Neutrophil (primary cell): ENCODE results near the gene PPP1R18.

Experiments used
- H3K27ac ChIP-seq: fragments of 200-600 bp; sonication (generic); 2 replicates; pipeline ENCODE4 v1.5.1; 2016; ENCODE audit warnings: mild to moderate bottlenecking, moderate library complexity
- H3K27me3 ChIP-seq: fragments of 200-600 bp; sonication (generic); 2 replicates; pipeline ENCODE4 v1.6.0; 2016; ENCODE audit warnings: mild to moderate bottlenecking
- H3K36me3 ChIP-seq: fragments of 200-600 bp; sonication (generic); 2 replicates; pipeline ENCODE4 v1.5.1; 2017
- H3K4me1 ChIP-seq, 2 experiments: fragments of 200-600 bp in 1 of 2; sonication (generic) in 1 of 2; 1 replicate in 1 of 2; 2 replicates in 1 of 2; pipeline versions ENCODE4 v1.5.1 to v1.6.1; 2013 to 2016; ENCODE audit warnings: low read depth in 1 of 2, low read length in 1 of 2, mild to moderate bottlenecking in 1 of 2, moderate library complexity in 1 of 2; ENCODE audit not compliant: control insufficient read depth in 1 of 2, insufficient read depth in 1 of 2
- H3K4me3 ChIP-seq, 2 experiments: fragments of 200-600 bp in 1 of 2; sonication (generic) in 1 of 2; 1 replicate in 1 of 2; 2 replicates in 1 of 2; pipeline ENCODE4 v1.5.1; 2013 to 2016; ENCODE audit warnings: low read depth in 1 of 2, low read length in 1 of 2, mild to moderate bottlenecking in 1 of 2, moderate library complexity in 1 of 2
- H3K9me3 ChIP-seq: fragments of 200-600 bp; sonication (generic); 2 replicates; pipeline ENCODE4 v1.5.1; 2016
- TF ChIP-seq, protein P1 (sequence below): fragments of 200-600 bp; sonication (generic); IDR thresholded peaks from 2 replicates; pipeline ENCODE4 v1.5.1; 2016; ENCODE audit warnings: antibody characterized with exemption

Gene PPP1R18

DNA sequence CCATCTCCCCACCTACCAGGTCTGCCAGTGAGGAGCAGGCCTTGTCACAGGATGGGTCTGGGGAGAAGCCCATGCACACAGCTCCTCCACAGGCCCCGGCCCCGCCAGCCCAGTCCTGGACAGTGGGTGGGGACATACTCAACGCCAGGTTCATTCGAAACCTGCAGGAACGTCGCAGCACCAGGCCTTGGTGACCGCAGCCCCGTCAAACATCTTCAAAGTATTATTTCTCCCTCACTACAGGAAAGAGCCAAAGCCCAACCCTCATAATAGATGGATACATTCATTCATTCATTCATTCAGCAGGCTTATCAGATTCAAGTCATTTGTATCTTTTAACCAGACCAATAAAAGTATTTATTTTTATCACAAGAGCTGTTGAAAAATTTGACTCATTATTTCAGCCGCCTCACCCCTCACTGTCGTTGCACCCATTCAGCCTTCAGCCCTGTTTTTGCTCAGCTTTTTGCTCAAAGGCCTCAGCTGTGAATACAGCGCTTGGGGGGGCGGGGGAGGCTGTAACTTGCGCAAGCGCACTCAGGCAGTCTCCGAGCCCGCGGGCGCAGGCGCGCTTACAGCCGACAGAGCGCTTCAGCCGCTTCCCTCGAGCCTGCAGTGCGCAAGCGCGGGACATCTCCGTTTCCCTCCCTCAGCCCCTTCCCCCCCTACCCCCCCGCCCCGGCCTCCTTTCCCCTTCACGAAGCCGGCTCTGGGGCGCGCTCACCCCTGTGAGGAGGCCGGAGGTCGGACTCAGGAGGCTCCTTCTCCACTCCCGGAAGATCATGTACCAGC is 39.8 kb downstream of the PPP1R18 start, which contains the start of gene C6orf136:
Gene C6orf136 (plus strand): TSS at position 684 of the 792 bp plus-strand sequence. CDS start 99 bp downstream, at position 783.
- H3K27ac ChIP-seq = peak within 1 kb of the TSS; percentile 95
- peak within 1 kb of the TSS; percentile 96 to 97 for H3K4me3 ChIP-seq
- H3K36me3 ChIP-seq = peaks cover 9% of the 10 kb centered on the region
- TF ChIP-seq, protein P1, sequence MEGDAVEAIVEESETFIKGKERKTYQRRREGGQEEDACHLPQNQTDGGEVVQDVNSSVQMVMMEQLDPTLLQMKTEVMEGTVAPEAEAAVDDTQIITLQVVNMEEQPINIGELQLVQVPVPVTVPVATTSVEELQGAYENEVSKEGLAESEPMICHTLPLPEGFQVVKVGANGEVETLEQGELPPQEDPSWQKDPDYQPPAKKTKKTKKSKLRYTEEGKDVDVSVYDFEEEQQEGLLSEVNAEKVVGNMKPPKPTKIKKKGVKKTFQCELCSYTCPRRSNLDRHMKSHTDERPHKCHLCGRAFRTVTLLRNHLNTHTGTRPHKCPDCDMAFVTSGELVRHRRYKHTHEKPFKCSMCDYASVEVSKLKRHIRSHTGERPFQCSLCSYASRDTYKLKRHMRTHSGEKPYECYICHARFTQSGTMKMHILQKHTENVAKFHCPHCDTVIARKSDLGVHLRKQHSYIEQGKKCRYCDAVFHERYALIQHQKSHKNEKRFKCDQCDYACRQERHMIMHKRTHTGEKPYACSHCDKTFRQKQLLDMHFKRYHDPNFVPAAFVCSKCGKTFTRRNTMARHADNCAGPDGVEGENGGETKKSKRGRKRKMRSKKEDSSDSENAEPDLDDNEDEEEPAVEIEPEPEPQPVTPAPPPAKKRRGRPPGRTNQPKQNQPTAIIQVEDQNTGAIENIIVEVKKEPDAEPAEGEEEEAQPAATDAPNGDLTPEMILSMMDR = peak; percentile 17
- H3K4me1 ChIP-seq = peaks cover 48 to 51% of the 10 kb centered on the region in 2 experiments
- H3K27me3 ChIP-seq = no peaks in the 10 kb centered on the region
- no peaks in the 10 kb centered on the region for H3K9me3 ChIP-seq

DNA sequence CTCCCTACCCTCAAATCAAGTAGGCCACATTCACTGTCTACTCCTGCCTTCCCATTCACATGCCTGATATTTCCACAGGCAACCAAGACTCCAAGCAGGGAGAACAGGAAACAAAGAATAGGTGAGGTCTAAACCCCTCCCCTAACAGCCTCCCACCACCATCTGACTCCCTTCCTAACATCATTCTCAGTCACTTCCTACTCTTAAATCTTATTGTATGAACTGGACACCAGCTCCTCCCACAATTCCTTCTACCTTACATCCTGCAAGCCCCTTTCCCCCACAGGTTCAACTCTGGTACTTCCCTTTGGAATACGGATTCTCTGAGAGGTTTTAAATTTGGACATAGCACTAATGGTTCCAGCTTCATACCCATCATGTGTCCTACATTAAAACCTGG is 40.5 kb downstream of the PPP1R18 start:
- H3K9me3 ChIP-seq = no peaks in the 10 kb centered on the region
- no peaks in the 10 kb centered on the region for H3K27me3 ChIP-seq
- TF ChIP-seq, protein P1 = no peak
- H3K27ac ChIP-seq = peak overlapping the region; percentile 95
- H3K36me3 ChIP-seq = peaks cover 2% of the 10 kb centered on the region
- peaks cover 48 to 51% of the 10 kb centered on the region in 2 experiments for H3K4me1 ChIP-seq
- H3K4me3 ChIP-seq = no peak overlapping the region

DNA sequence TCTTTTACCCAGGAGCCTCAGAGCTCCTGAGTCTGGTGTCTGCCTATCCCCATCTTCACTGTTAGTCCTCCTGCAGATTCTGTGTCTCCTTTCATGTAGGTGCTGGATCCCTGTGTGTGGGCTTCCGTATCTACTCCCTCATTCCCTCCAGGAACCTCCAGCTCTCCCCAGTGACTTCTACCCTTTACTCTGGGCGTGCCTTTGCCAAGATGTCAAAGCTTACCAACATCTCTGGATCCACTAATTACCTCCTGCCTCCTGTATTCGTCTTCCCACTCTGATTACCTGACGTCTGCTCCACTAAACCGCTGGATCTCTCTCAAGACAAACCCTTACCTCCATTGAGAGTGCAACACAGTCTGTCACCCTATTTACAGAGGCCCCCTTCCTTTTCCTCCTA is 41.7 kb downstream of the PPP1R18 start:
- no peaks in the 10 kb centered on the region for H3K36me3 ChIP-seq
- TF ChIP-seq, protein P1 = no peak
- H3K4me3 ChIP-seq = no peak overlapping the region
- H3K27me3 ChIP-seq = no peaks in the 10 kb centered on the region
- peak overlapping the region; percentile 95 for H3K27ac ChIP-seq
- H3K4me1 ChIP-seq = peaks cover 48 to 51% of the 10 kb centered on the region in 2 experiments
- no peaks in the 10 kb centered on the region for H3K9me3 ChIP-seq

DNA sequence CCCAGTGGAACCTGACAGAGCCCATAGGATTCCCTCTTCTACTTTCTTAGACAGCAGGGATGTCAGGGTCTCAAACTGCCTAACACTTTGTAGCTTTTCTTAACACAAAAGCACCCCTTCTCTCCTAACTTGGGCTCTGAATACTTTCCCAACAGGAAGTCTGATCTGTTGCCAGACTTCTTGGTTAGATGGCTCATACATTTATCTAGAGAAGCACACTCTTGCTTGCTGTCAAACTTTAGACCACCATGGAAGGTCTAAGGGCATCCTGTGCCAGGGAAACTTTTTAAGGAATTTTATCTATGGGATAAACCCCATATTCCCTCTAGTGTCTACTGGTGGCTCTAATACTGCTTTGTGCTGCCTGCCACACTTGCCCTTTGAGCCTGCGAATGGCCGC is 42.8 kb downstream of the PPP1R18 start:
- TF ChIP-seq, protein P1 = no peak
- Histone ChIP-seq H3K36me3 (no peaks in the 10 kb centered on the region), H3K4me3 (no peak overlapping the region), H3K27ac (peak overlapping the region; percentile 95), H3K4me1 (peaks cover 48 to 51% of the 10 kb centered on the region in 2 experiments), H3K27me3 (no peaks in the 10 kb centered on the region), H3K9me3 (no peaks in the 10 kb centered on the region)

DNA sequence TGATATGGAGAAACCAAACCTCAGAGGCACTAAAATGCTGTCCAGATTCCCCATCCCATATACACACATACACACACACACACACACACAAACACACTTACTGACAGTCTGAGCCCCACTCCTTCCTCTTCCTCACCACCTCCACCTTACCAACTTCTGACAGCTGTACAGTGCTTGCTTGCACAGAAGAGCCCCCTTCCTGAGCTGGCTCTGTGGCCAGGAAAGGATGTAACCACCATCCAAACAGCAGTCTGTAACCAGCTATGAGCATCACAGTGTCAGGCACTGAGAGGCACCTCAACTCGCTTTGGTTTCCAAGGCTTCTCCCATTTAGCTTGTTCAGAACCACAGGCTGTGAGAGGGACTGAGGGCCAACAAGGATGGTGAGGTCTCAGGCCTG is 45.4 kb downstream of the PPP1R18 start:
- H3K27ac ChIP-seq = no peak overlapping the region
- no peaks in the 10 kb centered on the region for H3K36me3 ChIP-seq
- TF ChIP-seq, protein P1 = no peak
- H3K9me3 ChIP-seq = no peaks in the 10 kb centered on the region
- no peaks in the 10 kb centered on the region for H3K27me3 ChIP-seq
- no peak overlapping the region for H3K4me3 ChIP-seq
- H3K4me1 ChIP-seq = peaks cover 34 to 35% of the 10 kb centered on the region in 2 experiments
